Right cardiac atrium (tissue), 5 donors: Measurements from ENCODE around the gene GALNTL6. TPM values are rescaled to one million over a fixed set of nuclear protein-coding genes. Genes with fewer than 3 reads are reported as not detected.

Source experiments
- ATAC-seq, 2 donors: fragments of 200-7000 bp; cut with Tn5 transposase; one replicate each; pipeline versions ENCODE4 v1.8.0 to v1.9.1; 2020; ENCODE audit warnings: moderate library complexity in 2 of 2, mild to moderate bottlenecking in 1 of 2
- DNase-seq, 3 donors: peaks; one replicate each; pipeline ENCODE4 v3.0.0-alpha.2; 2020
- H3K27ac ChIP-seq: one replicate; pipeline ENCODE4 v1.5.1; 2013; ENCODE audit warnings: mild to moderate bottlenecking, low read length, control low read depth, moderate library complexity
- H3K27me3 ChIP-seq: one replicate; pipeline ENCODE4 v1.6.1; 2013; ENCODE audit not compliant: control insufficient read depth, insufficient read depth
- H3K4me1 ChIP-seq: one replicate; pipeline ENCODE4 v1.6.1; 2013; ENCODE audit warnings: low read length; ENCODE audit not compliant: control insufficient read depth, insufficient read depth
- H3K4me3 ChIP-seq: one replicate; pipeline ENCODE4 v1.5.1; 2013; ENCODE audit warnings: low read length, control low read depth
- H3K9me3 ChIP-seq: one replicate; pipeline ENCODE4 v1.6.1; 2013; ENCODE audit warnings: low read length; ENCODE audit not compliant: control insufficient read depth
- WGBS: extraction: QIAGEN DNeasy Blood & Tissue Kit; methylation state at CpG from one replicate; pipeline ENCODE4 v1.1.7; 2013; 5-methylcytosine and 5-hydroxymethylcytosine counted together
- intact Hi-C, 4 donors: fragments of 100-400 bp; cut with DNase I; formaldehyde crosslinking; loops; one replicate each; pipeline versions ENCODE4 v1.11.0 to v1.14.0; 2022 to 2023
- polyA plus RNA-seq: library from polyadenylated mRNA; stranded (reverse); fragments of 200-250 nt; gene quantifications from one replicate; pipeline ENCODE4 v1.2.3, GENCODE V29; 2013
- total RNA-seq, 4 donors: library from RNA; stranded (reverse); fragmentation: NEBNext Ultra II Directional; extraction: Animal tissue kit (Norgen Biotek cat#: 25700); gene quantifications; one replicate each; pipeline ENCODE4 v1.2.1, GENCODE V29; 2021
- donor health status: healthy with polysubstance abuse.
- donor health status: DM: no; HTN: yes; CAD: no.
- donor health status: DM: no; HTN: no; CAD: no.
- donor health status: DM: no; HTN: yes; CAD: no; lungs with severe emphysema.
- donor health status: DM: yes; HTN: yes; CAD: no.

GALNTL6 gene
- total and polyA plus RNA-seq, 5 donors, result not detected

- ATAC-seq, result no peak
- DNase-seq, result no peak
- no peaks in the 10 kb centered on the region for H3K27me3 ChIP-seq
- H3K27ac ChIP-seq, result no peak overlapping the region
- H3K4me1 ChIP-seq, result no peaks in the 10 kb centered on the region
- H3K4me3 ChIP-seq, result no peak overlapping the region
- H3K9me3 ChIP-seq, result no peaks in the 10 kb centered on the region
- intact Hi-C loops, result no loop called here
Measured at GRCh38 chr4:172489861-172490260, 676.7 kb downstream of the GALNTL6 start.

GRCh38 chr4:172495769-172496168 is 682.6 kb downstream of the GALNTL6 start:
- Histone ChIP-seq H3K9me3 (no peaks in the 10 kb centered on the region), H3K4me1 (no peaks in the 10 kb centered on the region), H3K27me3 (no peaks in the 10 kb centered on the region), H3K4me3 (no peak overlapping the region), H3K27ac (no peak overlapping the region)
- intact Hi-C loops, result no loop called here
- 60% methylated on average over 3 of the region's 3 CpGs for WGBS
- ATAC-seq (no peak), DNase-seq (no peak)

GRCh38 chr4:172497321-172497720 is 684.1 kb downstream of the GALNTL6 start:
- Histone ChIP-seq H3K4me3 (no peak overlapping the region), H3K27me3 (no peaks in the 10 kb centered on the region), H3K27ac (no peak overlapping the region), H3K4me1 (no peaks in the 10 kb centered on the region), H3K9me3 (no peaks in the 10 kb centered on the region)
- intact Hi-C loops, result no loop called here
- ATAC-seq, result no peak
- no peak for DNase-seq

- ATAC-seq, result no peak
Measured at GRCh38 chr4:172514011-172514410, 700.8 kb downstream of the GALNTL6 start.

GRCh38 chr4:172514801-172515200 is 701.6 kb downstream of the GALNTL6 start:
- Histone ChIP-seq H3K27me3 (no peaks in the 10 kb centered on the region), H3K27ac (no peak overlapping the region), H3K4me3 (no peak overlapping the region), H3K4me1 (no peaks in the 10 kb centered on the region), H3K9me3 (no peaks in the 10 kb centered on the region)
- ATAC-seq (no peak), DNase-seq (no peak)
- intact Hi-C loops, result no loop called here

More at GRCh38 chr4:172514011-172514410, 700.8 kb downstream of the GALNTL6 start:
- no peaks in the 10 kb centered on the region for H3K27me3 ChIP-seq
- intact Hi-C loops, result no loop called here
- no peaks in the 10 kb centered on the region for H3K4me1 ChIP-seq
- no peaks in the 10 kb centered on the region for H3K9me3 ChIP-seq
- no peak overlapping the region for H3K4me3 ChIP-seq
- DNase-seq, result no peak
- no peak overlapping the region for H3K27ac ChIP-seq

- H3K4me1 ChIP-seq, result no peaks in the 10 kb centered on the region
- intact Hi-C loops, result no loop called here
- ATAC-seq (no peak), DNase-seq (no peak)
- no peaks in the 10 kb centered on the region for H3K9me3 ChIP-seq
- H3K4me3 ChIP-seq, result no peak overlapping the region
- H3K27me3 ChIP-seq, result no peaks in the 10 kb centered on the region
- WGBS, result 72% methylated on average over 7 of the region's 7 CpGs
- H3K27ac ChIP-seq, result no peak overlapping the region
Measured at GRCh38 chr4:172515266-172515879, 702.2 kb downstream of the GALNTL6 start.

- no peaks in the 10 kb centered on the region for H3K9me3 ChIP-seq
- no peaks in the 10 kb centered on the region for H3K4me1 ChIP-seq
- intact Hi-C loops, result no loop called here
- no peak overlapping the region for H3K4me3 ChIP-seq
- DNase-seq (no peak), ATAC-seq (no peak)
- WGBS, result 47% methylated on average over 2 of the region's 2 CpGs
- no peak overlapping the region for H3K27ac ChIP-seq
- no peaks in the 10 kb centered on the region for H3K27me3 ChIP-seq
Measured at GRCh38 chr4:172517391-172517790, 704.2 kb downstream of the GALNTL6 start.

- Histone ChIP-seq H3K27ac (no peak overlapping the region), H3K4me1 (no peaks in the 10 kb centered on the region), H3K27me3 (no peaks in the 10 kb centered on the region), H3K9me3 (no peaks in the 10 kb centered on the region), H3K4me3 (no peak overlapping the region)
- WGBS, result 72% methylated on average over 1 of the region's 1 CpG
- intact Hi-C loops, result no loop called here
- DNase-seq (no peak), ATAC-seq (no peak)
Measured at GRCh38 chr4:172521248-172521647, 708.0 kb downstream of the GALNTL6 start.

GRCh38 chr4:172521680-172522079 is 708.5 kb downstream of the GALNTL6 start:
- Histone ChIP-seq H3K9me3 (no peaks in the 10 kb centered on the region), H3K4me3 (no peak overlapping the region), H3K4me1 (no peaks in the 10 kb centered on the region), H3K27me3 (no peaks in the 10 kb centered on the region), H3K27ac (no peak overlapping the region)
- intact Hi-C loops, result no loop called here
- ATAC-seq (no peak), DNase-seq (no peak)
- 62% methylated on average over 1 of the region's 1 CpG for WGBS

- 63% methylated on average over 4 of the region's 4 CpGs for WGBS
- Histone ChIP-seq H3K9me3 (no peaks in the 10 kb centered on the region), H3K4me1 (no peaks in the 10 kb centered on the region), H3K27me3 (no peaks in the 10 kb centered on the region), H3K27ac (no peak overlapping the region), H3K4me3 (no peak overlapping the region)
- DNase-seq (no peak), ATAC-seq (no peak)
- intact Hi-C loops, result no loop called here
Measured at GRCh38 chr4:172543249-172543648, 730.0 kb downstream of the GALNTL6 start.

GRCh38 chr4:172546782-172547181 is 733.6 kb downstream of the GALNTL6 start:
- Histone ChIP-seq H3K4me3 (no peak overlapping the region), H3K9me3 (no peaks in the 10 kb centered on the region), H3K27me3 (no peaks in the 10 kb centered on the region), H3K4me1 (no peaks in the 10 kb centered on the region), H3K27ac (no peak overlapping the region)
- DNase-seq (no peak), ATAC-seq (no peak)
- intact Hi-C loops, result no loop called here
- 67% methylated on average over 7 of the region's 7 CpGs for WGBS

GRCh38 chr4:172547724-172548123 is 734.5 kb downstream of the GALNTL6 start:
- H3K4me1 ChIP-seq, result no peaks in the 10 kb centered on the region
- WGBS, result 72% methylated on average over 3 of the region's 3 CpGs
- H3K4me3 ChIP-seq, result no peak overlapping the region
- no peaks in the 10 kb centered on the region for H3K9me3 ChIP-seq
- no peaks in the 10 kb centered on the region for H3K27me3 ChIP-seq
- intact Hi-C loops, result no loop called here
- no peak for ATAC-seq
- H3K27ac ChIP-seq, result no peak overlapping the region
- no peak for DNase-seq
